ENCODE results near the gene MAP2K6.

The MAP2K6 gene

DNA sequence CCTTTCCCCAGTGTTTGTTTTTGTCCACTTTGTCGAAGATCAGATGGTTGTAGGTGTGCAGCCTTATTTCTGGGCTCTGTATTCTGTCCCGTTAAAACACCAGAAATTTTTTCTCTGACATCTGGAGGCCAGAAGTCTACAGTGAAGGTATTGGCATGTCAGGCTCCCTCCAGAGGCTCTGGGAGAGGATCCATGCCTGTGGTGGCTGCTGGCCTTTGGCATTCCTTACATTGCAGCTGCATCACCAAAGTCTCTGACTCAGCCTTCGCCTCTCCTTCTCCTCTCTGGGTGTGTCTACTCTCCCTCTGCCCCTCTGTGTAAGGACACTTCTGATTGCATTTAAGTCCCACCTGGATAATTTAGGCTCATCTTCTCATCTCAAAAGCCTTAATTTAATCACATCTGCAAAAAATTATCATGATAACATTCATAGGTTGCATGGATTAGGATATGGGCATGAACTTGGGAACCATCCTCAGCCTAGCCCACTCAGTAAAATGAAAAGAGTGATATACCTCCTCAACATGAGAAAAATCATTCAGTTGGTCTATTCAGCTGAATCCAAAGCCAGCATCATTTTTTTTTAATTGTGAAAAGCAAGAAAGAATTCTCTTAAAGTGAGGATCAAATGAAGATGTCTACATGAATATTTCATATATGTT is 78.0 kb downstream of the MAP2K6 start:
- DNase-seq (ENCODE audit: low read depth): peak; percentile 69

DNA sequence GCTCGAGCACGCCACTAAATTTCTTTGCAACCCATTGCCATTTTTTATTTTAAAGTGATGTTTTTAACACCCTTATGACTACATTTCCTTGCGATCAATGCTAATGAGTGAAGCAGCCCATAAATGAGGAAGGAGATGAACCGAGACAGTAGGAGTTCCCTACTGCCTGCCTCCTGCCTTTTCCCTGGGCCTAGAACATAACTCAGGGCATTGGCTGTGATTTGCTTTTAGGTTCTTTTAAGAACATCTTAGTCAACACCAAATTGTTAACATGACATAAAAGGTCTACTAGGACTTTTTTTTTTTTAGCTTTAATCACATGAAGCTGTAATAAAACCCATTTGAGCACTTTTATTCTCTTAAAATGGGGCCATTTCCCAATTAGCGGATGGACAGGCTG is 81.3 kb downstream of the MAP2K6 start:
- DNase-seq (ENCODE audit: low read depth): no peak

DNA sequence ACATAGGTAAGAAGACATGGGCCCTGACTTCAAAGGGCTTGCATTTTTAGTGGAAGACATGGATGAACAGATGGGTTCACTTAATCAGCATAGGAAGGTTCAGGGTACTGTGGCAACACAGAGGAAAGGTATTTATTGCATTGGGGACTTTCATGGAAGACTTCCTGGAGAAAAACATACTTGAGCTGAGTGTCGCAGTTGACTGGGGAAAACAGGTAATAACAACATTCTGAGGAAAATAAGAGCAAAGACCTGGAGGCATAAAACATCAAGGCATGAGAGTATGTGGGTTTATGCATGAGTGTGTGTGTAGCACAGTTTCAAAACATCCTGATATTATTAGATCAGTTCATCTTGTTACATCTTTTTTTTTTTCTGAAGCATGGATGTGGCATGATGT is 82.7 kb downstream of the MAP2K6 start:
- DNase-seq (ENCODE audit: low read depth): no peak

DNA sequence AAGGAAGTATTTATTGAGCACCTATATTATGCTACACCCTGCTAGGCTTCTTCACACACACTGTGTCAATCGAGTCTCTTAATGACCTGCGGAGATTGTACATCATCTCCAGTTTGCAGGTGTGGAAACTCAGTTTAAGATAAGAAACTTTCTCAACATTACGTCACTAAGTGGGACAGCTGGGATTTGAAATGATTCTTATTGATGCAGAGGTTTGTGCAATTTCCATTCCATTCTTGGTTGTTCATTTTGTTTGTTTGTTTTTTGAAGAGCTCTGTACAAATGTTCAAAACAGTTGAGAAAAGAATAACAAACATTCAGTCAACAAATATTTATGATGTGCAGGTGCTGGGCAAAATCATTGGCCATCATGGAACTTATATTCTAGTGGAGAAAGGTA is 84.8 kb downstream of the MAP2K6 start:
- DNase-seq (ENCODE audit: low read depth): peak; percentile 12

DNA sequence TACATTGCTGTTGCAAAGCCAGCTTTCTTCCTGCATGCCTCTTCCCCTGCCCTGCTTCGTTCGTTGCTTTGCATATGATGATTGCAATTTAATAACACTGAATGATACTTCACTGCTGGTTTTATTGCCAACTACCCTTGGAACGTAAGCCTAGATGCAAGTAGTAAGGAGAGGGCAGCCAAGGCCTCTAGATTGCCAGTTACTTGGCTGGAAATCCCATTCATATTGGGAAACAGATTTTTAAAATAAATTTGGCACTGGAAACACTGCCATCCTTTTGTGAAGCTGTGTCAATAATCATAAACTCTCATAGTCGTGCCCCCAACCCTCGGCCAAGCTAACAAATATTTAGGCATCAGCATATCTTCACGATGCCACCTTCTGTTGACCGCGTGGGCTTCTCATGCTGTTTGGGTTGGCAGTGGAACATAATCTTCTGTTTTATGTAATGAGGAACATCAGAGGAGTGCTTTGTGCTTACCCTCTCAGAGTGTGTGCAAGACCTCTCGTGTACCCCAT is 86.5 kb downstream of the MAP2K6 start:
- no peak for DNase-seq (ENCODE audit: low read depth)

DNA sequence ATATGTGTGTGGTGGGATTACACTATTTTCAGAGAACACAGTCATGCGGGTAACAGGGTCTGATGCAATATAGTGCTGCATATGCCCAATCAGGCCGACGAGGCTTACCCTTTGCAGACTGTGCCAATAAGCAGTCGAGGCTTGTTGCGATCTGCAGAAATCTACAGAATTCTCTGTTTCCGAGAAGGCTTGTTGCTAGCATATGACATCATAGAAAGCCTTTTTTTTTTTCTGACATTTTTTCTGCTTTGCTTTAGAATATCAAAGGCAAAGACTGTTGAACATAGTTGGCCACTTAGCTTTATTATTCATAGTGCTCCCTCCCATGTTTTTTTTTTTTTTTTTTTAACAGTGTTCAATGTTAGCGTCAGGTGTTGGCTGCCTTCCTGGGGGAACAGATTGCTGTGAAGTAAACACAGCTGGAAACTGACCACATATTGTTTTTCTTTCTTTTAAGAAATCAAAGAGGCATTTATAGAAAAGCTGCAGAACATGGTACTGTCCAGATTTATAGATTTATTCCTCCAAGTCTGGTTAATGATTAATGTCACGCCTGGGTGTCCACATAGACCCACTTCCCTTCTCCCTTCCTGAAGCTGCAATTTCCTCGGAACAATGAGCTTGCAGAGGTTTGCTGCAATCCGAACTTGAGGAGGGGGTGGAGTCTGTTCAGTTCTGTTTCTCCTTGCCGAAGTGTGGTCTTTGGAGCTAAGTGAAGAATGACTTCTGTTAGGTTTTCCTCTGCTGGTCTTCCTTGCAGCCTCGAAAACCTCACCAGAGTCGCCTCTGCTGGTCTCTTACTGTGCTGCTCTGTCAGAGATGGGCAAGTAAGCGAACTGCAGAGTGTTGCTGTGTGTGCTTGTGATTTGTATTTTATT is 87.3 kb downstream of the MAP2K6 start:
- DNase-seq (ENCODE audit: low read depth): peak; percentile 78

DNA sequence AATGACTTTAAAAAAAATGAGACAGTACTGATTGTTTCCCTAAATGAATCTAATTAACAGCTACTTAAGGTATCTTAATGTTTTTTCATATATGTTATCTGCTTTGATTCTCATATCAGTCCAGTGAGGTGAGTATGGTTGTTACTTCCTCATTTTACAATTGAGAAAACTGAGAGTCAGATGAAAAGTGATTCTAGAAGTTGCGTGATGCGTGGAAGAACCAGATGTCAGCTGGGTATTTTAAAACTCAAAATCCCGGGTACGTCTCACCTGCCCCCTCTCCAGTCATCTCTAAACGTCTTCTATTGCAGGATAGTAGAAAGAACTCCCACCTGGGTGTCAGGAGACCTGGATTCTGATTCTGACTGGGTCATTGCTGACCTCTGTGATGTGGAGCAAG is 89.2 kb downstream of the MAP2K6 start:
- no peak for DNase-seq (ENCODE audit: low read depth)

DNA sequence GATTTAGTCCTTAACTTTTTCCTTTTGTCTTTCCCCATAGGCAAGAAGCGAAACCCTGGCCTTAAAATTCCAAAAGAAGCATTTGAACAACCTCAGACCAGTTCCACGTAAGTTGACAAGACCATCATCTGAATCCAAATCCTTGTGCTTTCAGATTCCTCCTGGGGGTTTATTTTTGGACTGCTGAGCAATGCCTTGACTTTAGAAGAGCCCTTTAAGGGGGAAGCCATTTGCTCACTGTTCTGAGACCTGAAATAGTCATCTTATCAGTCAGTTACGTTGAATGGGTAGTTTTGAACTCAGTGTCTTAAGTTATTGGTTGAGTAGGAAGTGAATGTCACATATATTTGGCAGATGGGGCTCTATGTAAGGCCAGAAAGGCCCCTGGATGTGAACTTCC is 91.2 kb downstream of the MAP2K6 start:
- no peak for DNase-seq (ENCODE audit: low read depth)

DNA sequence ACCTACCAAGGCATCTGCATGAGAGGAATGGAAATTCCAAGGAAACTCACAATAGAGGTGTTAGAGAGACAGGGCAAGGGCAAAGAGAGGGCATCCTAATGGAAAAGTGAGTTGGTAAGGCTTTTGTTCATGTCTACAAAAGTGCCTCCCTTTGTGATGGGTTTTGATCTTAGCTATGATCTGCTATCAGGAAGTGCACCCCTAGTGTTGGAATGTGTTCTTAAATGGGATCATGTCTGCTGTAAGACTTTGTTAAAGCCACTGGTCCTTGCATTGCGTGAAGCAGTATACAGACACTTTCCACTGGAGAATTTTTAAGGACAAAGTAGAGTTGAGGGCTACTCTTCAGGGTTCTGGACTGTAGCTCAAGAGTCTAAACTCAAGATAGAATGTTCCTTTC is 92.0 kb downstream of the MAP2K6 start:
- no peak for DNase-seq (ENCODE audit: low read depth)

DNA sequence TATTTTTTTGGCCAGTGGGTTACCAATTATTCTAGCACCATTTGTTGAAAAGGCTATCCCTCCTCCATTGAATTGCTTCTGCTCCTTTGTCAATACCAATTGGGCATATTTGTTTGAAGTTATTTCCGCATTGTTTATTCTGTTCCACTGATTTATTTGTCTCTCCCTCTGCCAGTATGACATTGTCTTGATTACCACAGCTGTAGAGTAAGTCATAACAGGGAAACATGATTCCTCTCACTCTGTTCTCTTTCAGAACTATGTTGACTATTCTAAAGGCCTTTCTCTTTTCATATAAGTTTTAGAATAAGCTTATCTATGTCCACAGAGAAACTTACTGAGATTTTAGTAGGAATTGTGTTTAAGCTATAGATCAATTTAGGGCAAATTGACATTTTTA is 94.3 kb downstream of the MAP2K6 start:
- DNase-seq (ENCODE audit: low read depth): no peak

DNA sequence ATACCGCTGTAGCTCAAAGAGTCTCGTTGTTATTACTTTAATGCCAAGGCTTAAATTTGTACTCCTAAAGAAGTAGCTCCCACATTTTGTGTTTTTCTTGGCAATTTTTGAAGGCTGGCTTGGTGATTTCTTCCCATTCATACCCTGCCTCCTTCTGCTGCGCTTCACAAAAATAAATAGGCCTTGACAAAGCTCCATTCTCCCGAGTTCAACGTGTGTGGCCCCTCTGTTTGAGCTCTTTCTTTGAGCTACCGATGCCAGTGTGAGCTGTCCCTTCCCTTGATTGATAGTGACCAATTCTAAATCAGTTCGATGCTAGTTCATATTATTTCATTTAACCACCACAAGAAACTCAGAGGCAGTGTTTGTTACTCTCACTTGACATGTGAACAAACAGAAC is 96.8 kb downstream of the MAP2K6 start:
- DNase-seq (ENCODE audit: low read depth): no peak

DNA sequence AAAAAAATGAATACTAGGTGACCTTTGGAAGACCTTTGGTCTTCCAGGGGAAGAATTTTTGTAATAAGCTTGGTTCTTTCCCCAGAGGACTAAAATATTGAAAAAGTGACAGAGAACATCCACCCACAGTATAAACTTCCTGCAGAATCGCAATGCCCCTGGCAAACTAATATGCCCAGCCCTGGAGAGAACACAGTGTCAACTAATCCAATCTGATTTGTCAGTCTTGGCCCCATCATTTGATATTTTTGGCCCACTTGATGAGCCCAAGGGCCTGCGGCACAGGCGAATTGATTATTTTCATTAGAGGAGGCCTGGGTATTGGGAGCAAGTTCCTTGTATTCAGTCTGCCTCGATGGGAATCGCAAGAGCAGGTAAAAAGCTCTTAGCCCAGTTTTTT is 98.4 kb downstream of the MAP2K6 start:
- DNase-seq (ENCODE audit: low read depth): no peak

DNA sequence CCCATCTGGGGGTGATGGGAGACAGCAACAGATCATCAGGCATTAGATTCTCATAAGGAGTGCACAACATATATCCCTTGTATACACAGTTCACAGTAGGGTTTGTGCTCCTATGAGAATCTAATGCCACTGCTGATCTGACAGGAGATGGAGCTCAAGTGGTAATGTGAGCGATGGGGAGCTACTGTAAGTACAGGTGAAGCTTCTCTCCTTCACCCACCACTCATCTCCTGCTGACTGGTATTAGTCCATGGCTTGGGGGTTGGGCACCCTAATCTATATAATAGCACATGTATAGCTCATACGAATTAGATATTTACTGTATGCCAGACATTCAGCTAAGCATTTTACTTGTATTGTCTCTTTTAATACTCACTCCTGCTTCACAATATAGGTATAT is 101.7 kb downstream of the MAP2K6 start:
- DNase-seq (ENCODE audit: low read depth): no peak

DNA sequence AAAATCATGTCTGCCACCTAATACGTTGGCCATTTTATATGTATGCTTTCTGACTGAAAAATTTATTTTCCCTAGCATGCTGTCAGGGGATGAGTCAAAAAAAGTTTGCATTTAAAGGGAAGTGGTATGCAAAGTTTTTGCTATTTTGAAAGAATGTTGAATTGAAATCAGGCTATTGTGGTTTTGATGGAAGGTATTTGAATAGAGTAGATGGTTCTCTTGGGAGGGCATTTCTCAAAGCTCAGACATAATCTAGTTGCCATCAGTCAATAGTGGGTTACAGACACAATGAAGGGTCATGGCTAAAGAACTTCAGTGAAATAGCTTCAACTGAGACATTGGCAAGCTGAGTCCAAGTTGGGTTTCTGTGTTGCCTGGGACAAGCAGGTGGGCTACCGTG is 102.4 kb downstream of the MAP2K6 start:
- no peak for DNase-seq (ENCODE audit: low read depth)

DNA sequence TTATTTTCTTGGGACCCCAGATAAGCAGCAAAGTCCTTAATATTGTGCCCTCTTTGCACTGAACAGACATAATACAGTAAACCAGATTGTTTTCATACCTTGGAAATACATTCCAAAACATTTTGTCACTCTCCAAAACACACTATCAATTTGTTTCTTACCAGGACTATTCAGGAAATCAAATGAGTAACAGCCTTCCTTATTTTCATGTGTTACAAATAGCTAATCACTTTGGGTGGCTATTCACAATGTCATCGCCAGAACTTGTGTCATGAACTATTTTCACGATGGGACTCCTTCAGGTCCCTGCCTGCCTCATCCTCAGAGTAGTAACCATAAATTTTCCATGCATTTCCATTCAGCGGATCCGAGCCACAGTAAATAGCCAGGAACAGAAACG is 104.5 kb downstream of the MAP2K6 start:
- DNase-seq (ENCODE audit: low read depth): no peak

DNA sequence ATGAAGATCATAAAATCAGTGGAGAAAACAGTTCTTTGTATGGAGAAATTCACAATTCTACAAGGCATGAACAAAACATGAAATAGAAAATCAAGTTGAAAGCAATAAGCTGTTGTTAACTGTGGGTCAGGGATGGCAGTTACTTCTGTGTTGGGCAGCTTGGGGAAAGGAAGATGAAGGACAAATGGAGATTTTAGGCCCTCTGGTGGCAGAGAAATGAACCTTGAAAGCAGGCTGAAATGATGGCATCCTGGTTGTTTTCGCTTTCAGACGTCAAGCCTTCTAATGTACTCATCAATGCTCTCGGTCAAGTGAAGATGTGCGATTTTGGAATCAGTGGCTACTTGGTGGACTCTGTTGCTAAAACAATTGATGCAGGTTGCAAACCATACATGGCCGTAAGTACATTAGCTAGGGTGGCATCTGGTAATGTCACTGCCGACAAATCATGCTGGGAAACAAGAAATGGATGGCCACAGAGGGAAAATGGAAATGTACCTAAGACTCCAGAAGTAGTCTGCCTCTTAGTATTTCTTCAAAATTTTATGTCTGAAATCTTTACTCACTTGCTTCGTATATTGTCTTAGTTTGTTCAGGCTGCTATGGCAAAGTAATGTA is 108.9 kb downstream of the MAP2K6 start:
- peak; percentile 63 for DNase-seq (ENCODE audit: low read depth)

DNA sequence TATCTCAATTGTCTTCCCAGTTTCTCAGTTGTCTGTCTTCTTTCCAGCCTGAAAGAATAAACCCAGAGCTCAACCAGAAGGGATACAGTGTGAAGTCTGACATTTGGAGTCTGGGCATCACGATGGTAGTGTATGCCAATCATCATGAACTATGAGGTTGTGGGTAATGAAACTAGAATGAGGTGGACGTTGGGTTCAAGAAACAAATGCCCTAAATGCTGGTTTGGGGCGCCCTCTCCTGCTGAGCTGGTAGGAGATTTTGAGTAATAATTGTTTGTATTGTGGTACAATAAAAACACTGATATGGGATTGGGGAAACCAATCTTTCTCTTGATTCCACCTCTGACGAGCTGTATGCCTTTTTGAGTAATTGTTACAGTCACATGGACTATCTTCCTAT is 110.4 kb downstream of the MAP2K6 start:
- DNase-seq (ENCODE audit: low read depth): no peak

DNA sequence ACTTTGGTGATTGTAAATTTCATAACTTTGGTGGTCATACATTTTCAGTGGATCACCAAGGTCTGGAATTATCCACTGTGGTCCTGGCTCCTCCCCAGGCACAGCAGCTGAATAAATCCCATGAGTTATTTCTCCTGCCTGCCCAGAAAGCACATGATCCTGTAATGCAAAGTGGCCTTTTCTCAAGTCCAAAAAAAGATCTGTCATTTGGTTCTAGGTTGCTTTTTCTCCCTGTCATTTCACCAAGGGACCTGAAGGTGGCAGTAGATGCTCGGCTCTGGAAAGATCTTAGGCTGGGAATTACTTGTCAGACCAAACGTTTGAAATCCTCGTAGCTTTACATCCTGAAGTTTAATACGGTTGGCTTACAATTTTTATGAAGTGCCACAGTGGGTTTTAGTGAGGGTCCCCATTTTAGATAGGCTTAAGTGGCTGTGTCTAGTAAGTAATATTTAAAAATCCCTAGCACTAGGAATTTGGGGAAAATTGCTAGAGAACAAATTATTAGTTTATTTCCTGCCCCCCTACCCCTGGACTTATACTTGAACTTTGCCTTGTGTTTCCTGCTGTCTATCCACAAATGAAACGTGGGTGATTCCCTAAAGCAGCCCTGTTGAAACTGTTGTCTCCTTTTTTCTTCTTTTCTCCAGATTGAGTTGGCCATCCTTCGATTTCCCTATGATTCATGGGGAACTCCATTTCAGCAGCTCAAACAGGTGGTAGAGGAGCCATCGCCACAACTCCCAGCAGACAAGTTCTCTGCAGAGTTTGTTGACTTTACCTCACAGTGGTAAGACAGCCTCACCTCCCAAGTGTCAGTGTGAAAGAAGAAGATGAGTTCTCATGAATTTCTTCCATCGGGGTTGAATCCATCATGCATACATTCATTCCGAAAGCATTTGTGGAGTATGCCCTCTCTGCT is 111.7 kb downstream of the MAP2K6 start:
- DNase-seq (ENCODE audit: low read depth): peak; percentile 58

DNA sequence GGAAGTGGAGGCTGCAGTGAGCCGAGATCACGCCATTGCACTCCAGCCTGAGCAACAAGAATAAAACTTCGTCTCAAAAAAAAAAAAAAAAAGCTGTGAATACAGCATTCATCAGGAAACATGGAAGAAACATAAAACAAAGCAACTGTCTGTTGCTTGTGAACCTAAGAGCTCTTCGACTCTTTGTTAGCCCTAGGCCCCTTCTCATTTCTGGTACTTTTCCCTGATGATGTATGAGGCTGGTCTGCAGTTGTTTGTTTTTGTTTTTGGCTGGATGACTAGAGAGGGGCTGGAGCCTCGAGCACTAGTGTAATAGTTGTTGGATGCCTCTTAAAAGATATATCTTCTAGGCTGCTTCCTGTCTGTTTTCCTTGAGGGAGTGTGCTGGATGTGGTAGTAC is 113.5 kb downstream of the MAP2K6 start:
- DNase-seq (ENCODE audit: low read depth): no peak

DNA sequence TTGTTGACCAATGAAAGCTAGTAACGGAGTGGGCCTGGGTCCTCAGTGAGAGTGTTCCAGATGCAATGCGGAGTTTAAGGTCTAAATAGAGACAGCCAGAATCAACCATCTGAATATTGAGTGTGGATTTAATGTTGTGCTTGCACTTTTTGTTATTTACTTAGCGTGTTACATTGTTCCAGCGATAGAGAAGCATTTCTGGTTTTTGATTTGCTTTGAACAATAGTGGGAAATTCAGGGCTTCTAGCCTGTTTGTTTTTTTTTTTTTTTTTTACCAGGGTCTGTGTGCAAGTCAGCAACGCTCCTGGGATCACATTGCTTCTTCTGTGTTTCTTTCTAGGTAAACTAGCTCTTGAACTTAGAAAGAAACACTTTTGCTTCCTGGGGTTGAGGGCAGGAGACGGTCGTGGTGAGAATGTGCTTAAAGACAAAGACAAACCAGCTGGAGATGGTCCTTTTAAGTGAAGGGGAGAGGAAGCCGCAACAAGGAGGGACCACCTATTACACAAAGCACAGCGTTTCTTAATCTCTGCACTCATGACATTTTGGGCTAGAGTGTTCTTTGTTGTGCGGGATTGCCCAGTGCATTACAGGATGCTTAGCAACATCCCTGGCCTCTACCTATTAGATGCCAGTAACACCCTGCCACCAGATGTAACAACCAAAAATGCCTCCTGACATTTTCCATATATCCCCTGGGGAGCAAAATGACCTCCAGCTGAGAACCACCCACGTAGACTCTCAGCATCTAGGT is 119.2 kb downstream of the MAP2K6 start:
- DNase-seq (ENCODE audit: low read depth): no peak

DNA sequence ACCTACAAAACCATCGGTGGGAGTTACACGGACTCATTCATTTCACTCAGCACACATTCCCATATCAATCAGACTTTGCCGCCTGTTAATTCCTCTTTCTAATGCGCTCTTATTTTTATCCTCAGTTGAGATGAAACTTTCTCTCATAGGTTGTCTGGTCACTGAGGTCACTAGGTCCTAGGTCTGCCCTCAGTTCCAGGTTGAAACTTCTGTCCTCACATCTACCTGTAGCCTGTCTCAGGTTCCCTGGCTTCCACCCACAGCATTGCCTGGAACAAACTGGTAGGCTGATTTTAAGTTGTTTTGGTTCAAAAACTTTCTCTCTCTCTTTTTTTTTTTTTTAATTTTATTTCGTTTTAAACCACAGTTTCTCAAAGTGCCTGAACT is 119.7 kb downstream of the MAP2K6 start:
- DNase-seq (ENCODE audit: low read depth): no peak
